Measurements from ENCODE around the gene MCM10. TPM values are rescaled to one million over a fixed set of nuclear protein-coding genes. Genes with fewer than 3 reads are reported as not detected.

The MCM10 gene
- total RNA-seq, 1 experiment from 2014 or later: 24.5 TPM

- Histone ChIP-seq H3K4me1 (replicated peaks; ENCODE audit: insufficient read depth) (no peaks in the 10 kb centered on the region), H3K27ac (no peak overlapping the region), H3K9me2 (ENCODE audit: insufficient read depth) (no peaks in the 10 kb centered on the region), H3K79me2 (ENCODE audit: low read depth) (no peaks in the 10 kb centered on the region), H2AFZ (no peak overlapping the region), H4K20me1 (ENCODE audit: insufficient read depth) (no peaks in the 10 kb centered on the region), H3K4me2 (no peak overlapping the region), H3K9me3 (ENCODE audit: insufficient read depth, low read depth) (no peaks in the 10 kb centered on the region), H3K36me3 (ENCODE audit: low read depth) (no peaks in the 10 kb centered on the region), H3K27me3 (ENCODE audit: insufficient read depth, low read depth) (no peaks in the 10 kb centered on the region), H3F3A (ENCODE audit: insufficient read depth, low read depth) (no peaks in the 10 kb centered on the region), H3K4me3 (no peak overlapping the region)
- CTCF ChIA-PET: no interaction called here
- intact Hi-C loops (cut with micrococcal nuclease; ENCODE audit: unreplicated experiment): no loop called here
- TF ChIP-seq EZH2 (IDR thresholded peaks at IDR 0.05; ENCODE audit: low read depth): no peak
- no peak for TF ChIP-seq CTCF (conservative IDR thresholded peaks at IDR 0.05)
- POLR2A ChIA-PET (ENCODE audit: unreplicated experiment): no interaction called here
- no TSS peak for BruUV-seq (replicated peaks)
- DNase-seq: no peak
Observed at GRCh38 chr10:13247784-13248183, 86.4 kb downstream of the MCM10 start.

GRCh38 chr10:13253726-13254125 is 92.4 kb downstream of the MCM10 start:
- Histone ChIP-seq H3K4me1 (replicated peaks; ENCODE audit: insufficient read depth) (no peaks in the 10 kb centered on the region), H3F3A (ENCODE audit: insufficient read depth, low read depth) (no peaks in the 10 kb centered on the region), H3K27ac (no peak overlapping the region), H4K20me1 (ENCODE audit: insufficient read depth) (no peaks in the 10 kb centered on the region), H3K27me3 (ENCODE audit: insufficient read depth, low read depth) (no peaks in the 10 kb centered on the region), H3K9me2 (ENCODE audit: insufficient read depth) (no peaks in the 10 kb centered on the region), H3K36me3 (ENCODE audit: low read depth) (no peaks in the 10 kb centered on the region), H3K4me3 (no peak overlapping the region), H3K9me3 (ENCODE audit: insufficient read depth, low read depth) (no peaks in the 10 kb centered on the region), H2AFZ (no peak overlapping the region), H3K79me2 (ENCODE audit: low read depth) (no peaks in the 10 kb centered on the region), H3K4me2 (no peak overlapping the region)
- BruUV-seq (replicated peaks): no TSS peak
- ChIA-PET POLR2A (ENCODE audit: unreplicated experiment) (interaction anchor here (0.7 kb wide), 1 partner anchor 167 kb away, joined by 4 read pairs; no protein-coding TSS in a partner anchor), CTCF (no interaction called here)
- no peak for DNase-seq
- intact Hi-C loops (cut with micrococcal nuclease; ENCODE audit: unreplicated experiment): no loop called here
- TF ChIP-seq CTCF (conservative IDR thresholded peaks at IDR 0.05) (no peak), EZH2 (IDR thresholded peaks at IDR 0.05; ENCODE audit: low read depth) (no peak)

GRCh38 chr10:13256627-13257026 is 95.3 kb downstream of the MCM10 start:
- no peaks in the 10 kb centered on the region for H3K27me3 ChIP-seq (ENCODE audit: insufficient read depth, low read depth)
- no peaks in the 10 kb centered on the region for H4K20me1 ChIP-seq (ENCODE audit: insufficient read depth)
- no peak for TF ChIP-seq EZH2 (IDR thresholded peaks at IDR 0.05; ENCODE audit: low read depth)
- TF ChIP-seq CTCF (conservative IDR thresholded peaks at IDR 0.05): no peak
- ChIA-PET CTCF (no interaction called here), POLR2A (ENCODE audit: unreplicated experiment) (no interaction called here)
- no peak for DNase-seq
- no peaks in the 10 kb centered on the region for H3K79me2 ChIP-seq (ENCODE audit: low read depth)
- H3K9me3 ChIP-seq (ENCODE audit: insufficient read depth, low read depth): no peaks in the 10 kb centered on the region
- H3F3A ChIP-seq (ENCODE audit: insufficient read depth, low read depth): no peaks in the 10 kb centered on the region
- no TSS peak for BruUV-seq (replicated peaks)
- no peaks in the 10 kb centered on the region for H3K4me1 ChIP-seq (replicated peaks; ENCODE audit: insufficient read depth)
- H2AFZ ChIP-seq: no peak overlapping the region
- no peak overlapping the region for H3K4me3 ChIP-seq
- no peaks in the 10 kb centered on the region for H3K36me3 ChIP-seq (ENCODE audit: low read depth)
- intact Hi-C loops (cut with micrococcal nuclease; ENCODE audit: unreplicated experiment): no loop called here
- no peak overlapping the region for H3K27ac ChIP-seq
- H3K4me2 ChIP-seq: no peak overlapping the region
- no peaks in the 10 kb centered on the region for H3K9me2 ChIP-seq (ENCODE audit: insufficient read depth)
